OCI-LY1 (cell line): ENCODE measurements around the gene PHF23.

ENCODE experiments used
- CTCF ChIP-seq: fragments of 200-600 bp; sonication (generic), shearing (Covaris generic); IDR thresholded peaks from 2 replicates; pipeline ENCODE4 v1.5.1; 2017; ENCODE audit warnings: mild to moderate bottlenecking, antibody characterized with exemption, low read length, moderate library complexity, mixed read lengths
- EZH2 ChIP-seq: fragments of 200-600 bp; sonication (generic), shearing (Covaris generic); IDR thresholded peaks from 2 replicates; pipeline ENCODE4 v1.8.0; 2017; ENCODE audit warnings: borderline replicate concordance, mixed run types, mild to moderate bottlenecking, antibody characterized with exemption, low read length, moderate library complexity, mixed read lengths

DNA sequence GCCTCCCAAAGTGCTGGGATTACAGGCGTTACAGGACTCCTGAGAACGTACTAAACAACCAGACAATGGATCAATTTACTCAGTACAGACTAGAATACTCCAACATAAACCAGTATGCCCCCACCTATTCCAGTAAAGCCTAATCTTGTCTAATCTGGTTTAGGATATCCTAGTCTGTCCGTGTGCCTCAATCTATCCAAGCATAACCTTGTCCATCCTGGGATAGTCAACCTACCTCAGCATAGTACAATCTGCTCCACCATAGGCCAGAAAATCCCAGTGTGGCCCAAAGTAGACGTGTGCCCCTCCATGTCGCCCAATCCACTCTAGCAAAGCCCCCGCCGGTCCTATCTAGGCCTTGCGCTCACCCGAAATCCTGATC is 5.6 kb downstream of the PHF23 start:
- no peak for TF ChIP-seq CTCF
- TF ChIP-seq EZH2, result no peak
